ENCODE results near the gene SAMD14. TPM values are rescaled to one million over a fixed set of nuclear protein-coding genes. Genes with fewer than 3 reads are reported as not detected.

SAMD14 gene
- total RNA-seq, 1 donor from 2014 or later = 6.0 TPM

DNA sequence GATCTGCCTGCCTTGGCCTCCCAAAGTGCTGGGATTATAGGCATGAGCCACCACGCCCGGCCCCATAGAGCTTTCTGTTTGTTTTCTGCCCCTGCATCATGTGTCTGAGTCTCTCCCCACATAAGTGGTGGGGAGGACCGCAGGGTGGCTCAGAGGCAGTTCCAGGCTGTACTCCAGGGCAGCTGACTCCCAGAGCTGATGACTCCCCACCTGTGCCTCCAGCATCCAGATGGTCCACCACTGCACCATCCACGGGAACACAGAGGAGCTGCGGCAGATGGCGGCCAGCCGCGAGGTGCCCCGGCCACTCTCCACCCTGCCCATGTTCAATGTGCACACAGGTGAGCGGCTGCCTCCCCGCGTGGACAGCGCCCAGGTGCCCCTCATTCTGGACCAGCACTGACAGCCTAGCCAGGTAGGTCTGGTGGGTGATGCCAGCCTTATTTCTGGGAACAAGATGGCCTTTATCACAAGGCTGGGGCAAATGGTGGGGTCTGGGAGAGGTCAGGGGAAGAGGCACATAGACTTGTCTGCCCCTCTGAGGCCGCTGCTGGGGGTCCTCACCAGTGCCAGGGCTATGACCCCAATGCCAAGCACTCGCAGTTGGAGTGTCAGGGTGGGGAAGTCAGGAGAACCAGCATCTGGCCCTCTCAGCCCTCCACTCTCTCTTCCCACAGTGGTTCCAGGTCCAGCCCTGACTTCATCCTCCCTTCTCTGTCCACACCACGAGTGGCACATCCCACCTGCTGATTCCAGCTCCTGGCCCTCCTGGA lies 45.3 kb upstream of the SAMD14 start:
- Mint-ChIP-seq H3K4me3 (ENCODE audit: low read depth) (no peak overlapping the region), H3K27me3 (peaks cover 9% of the 10 kb centered on the region), H3K36me3 (ENCODE audit: insufficient read depth) (no peaks in the 10 kb centered on the region), H3K4me1 (ENCODE audit: low read depth) (peaks cover 26% of the 10 kb centered on the region), H3K27ac (peak overlapping the region; percentile 62), H3K9me3 (ENCODE audit: low read depth) (no peaks in the 10 kb centered on the region)
- no peak for DNase-seq (ENCODE audit: low spot score, unreplicated experiment)
- TF ChIP-seq, protein P1, sequence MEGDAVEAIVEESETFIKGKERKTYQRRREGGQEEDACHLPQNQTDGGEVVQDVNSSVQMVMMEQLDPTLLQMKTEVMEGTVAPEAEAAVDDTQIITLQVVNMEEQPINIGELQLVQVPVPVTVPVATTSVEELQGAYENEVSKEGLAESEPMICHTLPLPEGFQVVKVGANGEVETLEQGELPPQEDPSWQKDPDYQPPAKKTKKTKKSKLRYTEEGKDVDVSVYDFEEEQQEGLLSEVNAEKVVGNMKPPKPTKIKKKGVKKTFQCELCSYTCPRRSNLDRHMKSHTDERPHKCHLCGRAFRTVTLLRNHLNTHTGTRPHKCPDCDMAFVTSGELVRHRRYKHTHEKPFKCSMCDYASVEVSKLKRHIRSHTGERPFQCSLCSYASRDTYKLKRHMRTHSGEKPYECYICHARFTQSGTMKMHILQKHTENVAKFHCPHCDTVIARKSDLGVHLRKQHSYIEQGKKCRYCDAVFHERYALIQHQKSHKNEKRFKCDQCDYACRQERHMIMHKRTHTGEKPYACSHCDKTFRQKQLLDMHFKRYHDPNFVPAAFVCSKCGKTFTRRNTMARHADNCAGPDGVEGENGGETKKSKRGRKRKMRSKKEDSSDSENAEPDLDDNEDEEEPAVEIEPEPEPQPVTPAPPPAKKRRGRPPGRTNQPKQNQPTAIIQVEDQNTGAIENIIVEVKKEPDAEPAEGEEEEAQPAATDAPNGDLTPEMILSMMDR (IDR thresholded peaks at IDR 0.05; ENCODE audit: unreplicated experiment) = no peak

DNA sequence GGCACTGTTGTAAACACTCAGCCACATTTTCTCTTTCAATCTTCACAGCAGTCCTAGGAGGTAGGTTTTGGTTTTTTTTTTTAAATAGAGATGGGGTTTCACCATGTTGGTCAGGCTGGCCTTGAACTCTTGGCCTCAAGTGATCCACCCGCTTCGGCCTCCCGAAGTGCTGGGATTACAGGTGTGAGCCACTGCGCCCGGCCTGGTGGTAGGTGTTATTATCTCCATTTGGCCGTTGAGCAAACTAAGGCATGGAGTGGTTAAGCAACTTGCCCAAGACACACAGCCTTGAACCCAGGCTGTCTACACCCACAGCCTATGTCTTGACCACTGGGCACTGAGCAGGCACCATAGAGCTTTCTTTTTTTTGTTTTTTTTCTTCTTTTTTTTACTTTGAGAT lies 44.5 kb upstream of the SAMD14 start:
- Mint-ChIP-seq H3K27ac (no peak overlapping the region), H3K4me3 (ENCODE audit: low read depth) (no peak overlapping the region), H3K36me3 (ENCODE audit: insufficient read depth) (no peaks in the 10 kb centered on the region), H3K9me3 (ENCODE audit: low read depth) (no peaks in the 10 kb centered on the region), H3K27me3 (peaks cover 3% of the 10 kb centered on the region), H3K4me1 (ENCODE audit: low read depth) (peaks cover 26% of the 10 kb centered on the region)
- no peak for DNase-seq (ENCODE audit: low spot score, unreplicated experiment)
- TF ChIP-seq, protein P1 (IDR thresholded peaks at IDR 0.05; ENCODE audit: unreplicated experiment) = no peak

DNA sequence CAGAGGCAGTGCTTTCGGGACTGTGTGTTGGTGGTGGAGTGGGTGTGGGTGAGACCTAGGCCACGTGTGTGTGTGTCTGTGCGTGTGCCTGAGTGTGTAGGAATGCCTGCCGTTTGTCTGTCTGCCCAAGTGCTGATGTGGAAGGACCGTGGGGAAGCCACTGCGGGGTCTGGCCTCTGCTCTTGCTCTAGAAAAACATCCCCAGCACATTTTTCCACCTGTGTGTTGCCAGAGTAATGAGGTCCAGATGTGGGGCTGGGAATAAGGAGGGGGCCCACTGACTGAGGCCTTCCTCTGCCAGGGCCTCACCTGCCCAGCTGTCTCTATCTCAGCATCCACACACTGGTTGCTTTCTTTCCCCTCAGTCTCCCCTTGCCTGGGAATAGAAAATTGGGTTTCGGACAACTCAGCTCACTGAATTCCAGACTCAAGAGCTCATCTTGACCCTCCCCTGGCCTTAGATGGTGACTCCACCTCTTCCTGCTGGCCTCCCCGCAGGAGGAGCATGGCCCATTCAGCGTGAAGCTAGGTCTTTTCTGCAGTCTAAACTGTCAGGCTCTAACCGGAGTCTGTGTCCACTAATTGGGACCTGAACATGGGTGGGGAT lies 43.5 kb upstream of the SAMD14 start:
- TF ChIP-seq, protein P1 (IDR thresholded peaks at IDR 0.05; ENCODE audit: unreplicated experiment) = no peak
- Mint-ChIP-seq H3K9me3 (ENCODE audit: low read depth) (no peaks in the 10 kb centered on the region), H3K4me1 (ENCODE audit: low read depth) (peaks cover 26% of the 10 kb centered on the region), H3K4me3 (ENCODE audit: low read depth) (no peak overlapping the region), H3K27ac (peak overlapping the region; percentile 67), H3K36me3 (ENCODE audit: insufficient read depth) (no peaks in the 10 kb centered on the region), H3K27me3 (peaks cover 7% of the 10 kb centered on the region)
- no peak for DNase-seq (ENCODE audit: low spot score, unreplicated experiment)

DNA sequence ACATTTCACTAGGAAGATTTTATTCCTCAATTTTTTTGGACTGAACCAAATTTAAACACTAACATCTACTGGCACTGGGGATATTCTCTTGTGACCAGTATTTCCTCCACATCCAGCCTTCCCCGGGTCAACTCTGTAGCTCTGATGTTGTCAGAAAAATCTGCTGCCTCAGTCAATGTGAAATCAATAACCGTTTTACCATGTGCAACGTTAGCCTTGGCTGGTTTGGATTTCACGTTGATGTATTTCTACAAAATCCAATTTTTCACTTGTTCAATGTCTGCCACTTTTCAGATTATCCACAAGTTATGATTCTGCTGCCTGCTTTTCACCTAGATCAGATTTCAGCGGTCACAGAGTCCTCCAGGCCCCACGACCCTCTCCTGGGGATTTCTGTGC lies 43.0 kb upstream of the SAMD14 start:
- Mint-ChIP-seq H3K27me3 (peaks cover 9% of the 10 kb centered on the region), H3K27ac (peak overlapping the region; percentile 67), H3K9me3 (ENCODE audit: low read depth) (no peaks in the 10 kb centered on the region), H3K4me3 (ENCODE audit: low read depth) (no peak overlapping the region), H3K4me1 (ENCODE audit: low read depth) (peaks cover 21% of the 10 kb centered on the region), H3K36me3 (ENCODE audit: insufficient read depth) (no peaks in the 10 kb centered on the region)
- TF ChIP-seq, protein P1 (IDR thresholded peaks at IDR 0.05; ENCODE audit: unreplicated experiment) = no peak
- DNase-seq (ENCODE audit: low spot score, unreplicated experiment) = no peak

DNA sequence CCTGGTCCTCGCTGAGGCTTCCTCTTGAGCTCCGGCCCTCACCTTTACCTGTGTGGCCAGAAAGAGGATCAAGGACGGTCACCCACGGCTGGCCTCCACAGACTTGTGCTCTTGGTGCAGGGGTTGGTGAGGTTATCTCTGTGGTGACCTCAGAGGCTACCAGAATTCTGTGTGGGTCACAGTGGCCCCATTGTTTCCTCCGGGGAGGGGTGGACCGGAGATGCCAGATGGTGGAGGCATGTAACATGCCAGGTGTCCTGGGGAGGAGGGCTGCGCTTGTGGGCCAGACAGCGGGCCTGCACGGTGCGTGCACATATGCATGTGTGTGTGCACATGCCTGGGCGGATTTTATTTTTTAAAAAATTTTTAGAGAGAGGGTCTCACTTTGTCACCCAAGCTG lies 42.2 kb upstream of the SAMD14 start:
- H3K27ac Mint-ChIP-seq = no peak overlapping the region
- H3K36me3 Mint-ChIP-seq (ENCODE audit: insufficient read depth) = no peaks in the 10 kb centered on the region
- H3K4me1 Mint-ChIP-seq (ENCODE audit: low read depth) = peaks cover 19% of the 10 kb centered on the region
- H3K27me3 Mint-ChIP-seq = peaks cover 11% of the 10 kb centered on the region
- H3K4me3 Mint-ChIP-seq (ENCODE audit: low read depth) = no peak overlapping the region
- TF ChIP-seq, protein P1 (IDR thresholded peaks at IDR 0.05; ENCODE audit: unreplicated experiment) = no peak
- DNase-seq (ENCODE audit: low spot score, unreplicated experiment) = no peak
- no peaks in the 10 kb centered on the region for H3K9me3 Mint-ChIP-seq (ENCODE audit: low read depth)

Data from progenitor cell of endocrine pancreas (in vitro differentiated cells).